ENCODE measurements around the gene BLOC1S5. TPM values are rescaled to one million over a fixed set of nuclear protein-coding genes. Genes with fewer than 3 reads are reported as not detected.

BLOC1S5 gene
- total and polyA plus RNA-seq, 2 of the 13 experiments (the other 11 are each of a cell fraction or from before 2014, with no cell fraction given) = 10.5 to 41.5 TPM

DNA sequence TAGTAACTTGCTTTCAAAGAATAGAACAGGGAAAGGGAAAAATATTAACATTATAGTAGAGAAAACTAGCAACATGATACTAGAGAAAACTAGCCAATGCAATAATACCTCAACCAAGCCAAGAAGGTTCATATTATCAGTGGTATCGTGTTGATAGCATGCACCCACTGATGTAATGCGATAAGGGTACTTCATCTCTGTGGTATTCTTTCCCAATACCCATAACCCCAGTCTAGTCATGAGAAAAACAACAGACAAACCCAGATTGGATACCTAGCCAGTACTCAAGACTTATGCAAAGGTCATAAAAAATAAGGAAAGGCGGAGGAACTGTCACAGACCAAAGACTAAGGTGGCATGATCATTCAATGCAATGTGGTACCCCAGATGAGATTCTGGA is 21.0 kb downstream of the BLOC1S5 start (continued):
- TF ChIP-seq, protein P1, sequence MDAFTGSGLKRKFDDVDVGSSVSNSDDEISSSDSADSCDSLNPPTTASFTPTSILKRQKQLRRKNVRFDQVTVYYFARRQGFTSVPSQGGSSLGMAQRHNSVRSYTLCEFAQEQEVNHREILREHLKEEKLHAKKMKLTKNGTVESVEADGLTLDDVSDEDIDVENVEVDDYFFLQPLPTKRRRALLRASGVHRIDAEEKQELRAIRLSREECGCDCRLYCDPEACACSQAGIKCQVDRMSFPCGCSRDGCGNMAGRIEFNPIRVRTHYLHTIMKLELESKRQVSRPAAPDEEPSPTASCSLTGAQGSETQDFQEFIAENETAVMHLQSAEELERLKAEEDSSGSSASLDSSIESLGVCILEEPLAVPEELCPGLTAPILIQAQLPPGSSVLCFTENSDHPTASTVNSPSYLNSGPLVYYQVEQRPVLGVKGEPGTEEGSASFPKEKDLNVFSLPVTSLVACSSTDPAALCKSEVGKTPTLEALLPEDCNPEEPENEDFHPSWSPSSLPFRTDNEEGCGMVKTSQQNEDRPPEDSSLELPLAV (CRISPR knock-in tag; conservative IDR thresholded peaks at IDR 0.05; ENCODE audit: low read depth) = no peak
- TF ChIP-seq, protein P2, sequence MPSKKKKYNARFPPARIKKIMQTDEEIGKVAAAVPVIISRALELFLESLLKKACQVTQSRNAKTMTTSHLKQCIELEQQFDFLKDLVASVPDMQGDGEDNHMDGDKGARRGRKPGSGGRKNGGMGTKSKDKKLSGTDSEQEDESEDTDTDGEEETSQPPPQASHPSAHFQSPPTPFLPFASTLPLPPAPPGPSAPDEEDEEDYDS (CRISPR knock-in tag; IDR thresholded peaks at IDR 0.05) = no peak
- TF ChIP-seq ZIK1 (CRISPR knock-in tag; IDR thresholded peaks at IDR 0.05; ENCODE audit: borderline replicate concordance, low read depth) (no peak), ZBTB7A (CRISPR knock-in tag; IDR thresholded peaks at IDR 0.05) (no peak), ARNT2 (CRISPR knock-in tag; IDR thresholded peaks at IDR 0.05; ENCODE audit: low read depth) (no peak), XBP1 (CRISPR knock-in tag; IDR thresholded peaks at IDR 0.05) (no peak), NFKBIZ (CRISPR knock-in tag; IDR thresholded peaks at IDR 0.05) (no peak)
- TF ChIP-seq, protein P3, sequence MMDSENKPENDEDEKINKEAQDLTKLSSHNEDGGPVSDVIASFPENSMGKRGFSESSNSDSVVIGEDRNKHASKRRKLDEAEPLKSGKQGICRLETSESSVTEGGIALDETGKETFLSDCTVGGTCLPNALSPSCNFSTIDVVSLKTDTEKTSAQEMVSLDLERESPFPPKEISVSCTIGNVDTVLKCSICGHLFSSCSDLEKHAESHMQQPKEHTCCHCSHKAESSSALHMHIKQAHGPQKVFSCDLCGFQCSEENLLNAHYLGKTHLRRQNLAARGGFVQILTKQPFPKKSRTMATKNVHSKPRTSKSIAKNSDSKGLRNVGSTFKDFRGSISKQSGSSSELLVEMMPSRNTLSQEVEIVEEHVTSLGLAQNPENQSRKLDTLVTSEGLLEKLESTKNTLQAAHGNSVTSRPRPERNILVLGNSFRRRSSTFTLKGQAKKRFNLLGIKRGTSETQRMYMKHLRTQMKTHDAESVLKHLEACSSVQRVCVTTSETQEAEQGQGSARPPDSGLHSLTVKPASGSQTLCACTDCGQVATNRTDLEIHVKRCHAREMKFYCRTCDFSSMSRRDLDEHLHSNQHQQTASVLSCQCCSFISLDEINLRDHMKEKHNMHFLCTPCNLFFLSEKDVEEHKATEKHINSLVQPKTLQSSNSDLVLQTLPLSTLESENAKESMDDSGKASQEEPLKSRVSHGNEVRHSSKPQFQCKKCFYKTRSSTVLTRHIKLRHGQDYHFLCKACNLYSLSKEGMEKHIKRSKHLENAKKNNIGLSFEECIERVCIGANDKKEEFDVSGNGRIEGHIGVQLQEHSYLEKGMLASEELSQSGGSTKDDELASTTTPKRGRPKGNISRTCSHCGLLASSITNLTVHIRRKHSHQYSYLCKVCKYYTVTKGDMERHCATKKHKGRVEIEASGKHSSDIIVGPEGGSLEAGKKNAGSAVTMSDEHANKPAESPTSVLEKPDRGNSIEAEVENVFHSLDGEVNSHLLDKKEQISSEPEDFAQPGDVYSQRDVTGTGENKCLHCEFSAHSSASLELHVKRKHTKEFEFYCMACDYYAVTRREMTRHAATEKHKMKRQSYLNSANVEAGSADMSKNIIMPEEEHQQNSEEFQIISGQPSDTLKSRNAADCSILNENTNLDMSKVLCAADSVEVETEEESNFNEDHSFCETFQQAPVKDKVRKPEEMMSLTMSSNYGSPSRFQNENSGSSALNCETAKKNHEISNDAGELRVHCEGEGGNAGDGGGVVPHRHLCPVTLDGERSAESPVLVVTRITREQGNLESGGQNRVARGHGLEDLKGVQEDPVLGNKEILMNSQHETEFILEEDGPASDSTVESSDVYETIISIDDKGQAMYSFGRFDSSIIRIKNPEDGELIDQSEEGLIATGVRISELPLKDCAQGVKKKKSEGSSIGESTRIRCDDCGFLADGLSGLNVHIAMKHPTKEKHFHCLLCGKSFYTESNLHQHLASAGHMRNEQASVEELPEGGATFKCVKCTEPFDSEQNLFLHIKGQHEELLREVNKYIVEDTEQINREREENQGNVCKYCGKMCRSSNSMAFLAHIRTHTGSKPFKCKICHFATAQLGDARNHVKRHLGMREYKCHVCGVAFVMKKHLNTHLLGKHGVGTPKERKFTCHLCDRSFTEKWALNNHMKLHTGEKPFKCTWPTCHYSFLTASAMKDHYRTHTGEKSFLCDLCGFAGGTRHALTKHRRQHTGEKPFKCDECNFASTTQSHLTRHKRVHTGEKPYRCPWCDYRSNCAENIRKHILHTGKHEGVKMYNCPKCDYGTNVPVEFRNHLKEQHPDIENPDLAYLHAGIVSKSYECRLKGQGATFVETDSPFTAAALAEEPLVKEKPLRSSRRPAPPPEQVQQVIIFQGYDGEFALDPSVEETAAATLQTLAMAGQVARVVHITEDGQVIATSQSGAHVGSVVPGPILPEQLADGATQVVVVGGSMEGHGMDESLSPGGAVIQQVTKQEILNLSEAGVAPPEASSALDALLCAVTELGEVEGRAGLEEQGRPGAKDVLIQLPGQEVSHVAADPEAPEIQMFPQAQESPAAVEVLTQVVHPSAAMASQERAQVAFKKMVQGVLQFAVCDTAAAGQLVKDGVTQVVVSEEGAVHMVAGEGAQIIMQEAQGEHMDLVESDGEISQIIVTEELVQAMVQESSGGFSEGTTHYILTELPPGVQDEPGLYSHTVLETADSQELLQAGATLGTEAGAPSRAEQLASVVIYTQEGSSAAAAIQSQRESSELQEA (CRISPR knock-in tag; IDR thresholded peaks at IDR 0.05; ENCODE audit: not compliant biosample characterization) = no peak
- TF ChIP-seq, protein P4, sequence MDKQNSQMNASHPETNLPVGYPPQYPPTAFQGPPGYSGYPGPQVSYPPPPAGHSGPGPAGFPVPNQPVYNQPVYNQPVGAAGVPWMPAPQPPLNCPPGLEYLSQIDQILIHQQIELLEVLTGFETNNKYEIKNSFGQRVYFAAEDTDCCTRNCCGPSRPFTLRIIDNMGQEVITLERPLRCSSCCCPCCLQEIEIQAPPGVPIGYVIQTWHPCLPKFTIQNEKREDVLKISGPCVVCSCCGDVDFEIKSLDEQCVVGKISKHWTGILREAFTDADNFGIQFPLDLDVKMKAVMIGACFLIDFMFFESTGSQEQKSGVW (CRISPR knock-in tag; IDR thresholded peaks at IDR 0.05; ENCODE audit: borderline replicate concordance) = no peak
